ENCODE data around the gene PER1. TPM values are rescaled to one million over a fixed set of nuclear protein-coding genes. Genes with fewer than 3 reads are reported as not detected.
"Not testable (repeated sequence)": the region's sequence is repeated elsewhere in the genome, so short reads cannot be mapped to it uniquely, and the experiment has no call there.

The PER1 gene
- total RNA-seq, 4 donors from 2014 or later, result 55.9 to 211 (median 109) TPM

- no peak for DNase-seq
- Histone ChIP-seq H3K4me3 (no peak overlapping the region), H3K36me3 (no peaks in the 10 kb centered on the region), H3K9me3 (no peaks in the 10 kb centered on the region), H3K4me1 (peaks cover 4 to 10% (median 7%) of the 10 kb centered on the region in 4 donors), H3K27ac (no peak overlapping the region), H3K27me3 (peaks cover 62% of the 10 kb centered on the region)
- in situ Hi-C loops (cut with MboI; ENCODE audit: low pct_ligation_motif_present in 1 of 4, low pct_unique_long_range_greater_than_20kb in 1 of 4, low sequenced_read_pairs in 3 of 4) (no loop called here), intact Hi-C loops (cut with DNase I; ENCODE audit: low total_unique reads) (no loop called here)
- WGBS, 2 donors (ENCODE audit: low coverage in 1 of 2), result 81% methylated on average over 31 of the region's 33 CpGs; no CpG with 5 or more reads in 1 of the 2 donors
- TF ChIP-seq POLR2AphosphoS5 (IDR thresholded peaks at IDR 0.05), result no peak
- no peak for TF ChIP-seq CTCF (IDR thresholded peaks at IDR 0.05)
- TF ChIP-seq EP300 (IDR thresholded peaks at IDR 0.05; ENCODE audit: low read depth), result no peak
- TF ChIP-seq POLR2A (IDR thresholded peaks at IDR 0.05), result no peak
Observed at GRCh38 chr17:8108972-8109660, 43.1 kb downstream of the PER1 start.

- intact Hi-C loops (cut with DNase I; ENCODE audit: low total_unique reads); H3K9me3 ChIP-seq; H3K27ac ChIP-seq; in situ Hi-C loops (cut with MboI; ENCODE audit: low pct_ligation_motif_present in 1 of 4, low pct_unique_long_range_greater_than_20kb in 1 of 4, low sequenced_read_pairs in 3 of 4); DNase-seq; H3K36me3 ChIP-seq; H3K4me1 ChIP-seq; H3K4me3 ChIP-seq: not testable (repeated sequence)
- H3K27me3 ChIP-seq, result peaks cover 40% of the 10 kb centered on the region
- WGBS, 2 donors (ENCODE audit: low coverage in 1 of 2), result 80% methylated on average over 4 of the region's 4 CpGs; no CpG with 5 or more reads in 1 of the 2 donors
Observed at GRCh38 chr17:8106980-8107379, 45.2 kb downstream of the PER1 start.

- TF ChIP-seq CTCF (IDR thresholded peaks at IDR 0.05), result no peak
- Histone ChIP-seq H3K27me3 (peaks cover 30% of the 10 kb centered on the region), H3K9me3 (no peaks in the 10 kb centered on the region), H3K4me1 (peaks cover 4 to 10% (median 7%) of the 10 kb centered on the region in 4 donors), H3K27ac (no peak overlapping the region), H3K4me3 (no peak overlapping the region), H3K36me3 (no peaks in the 10 kb centered on the region)
- intact Hi-C loops (cut with DNase I; ENCODE audit: low total_unique reads) (no loop called here), in situ Hi-C loops (cut with MboI; ENCODE audit: low pct_ligation_motif_present in 1 of 4, low pct_unique_long_range_greater_than_20kb in 1 of 4, low sequenced_read_pairs in 3 of 4) (no loop called here)
- DNase-seq, result no peak
- WGBS, 2 donors (ENCODE audit: low coverage in 1 of 2), result 62 to 71% methylated on average over 5 of the region's 5 CpGs
Observed at GRCh38 chr17:8105957-8106398, 46.2 kb downstream of the PER1 start.

GRCh38 chr17:8104911-8105310, 47.3 kb downstream of the PER1 start:
- intact Hi-C loops (cut with DNase I; ENCODE audit: low total_unique reads), result no loop called here
- TF ChIP-seq CTCF (IDR thresholded peaks at IDR 0.05) (no peak), EP300 (IDR thresholded peaks at IDR 0.05; ENCODE audit: low read depth) (no peak), POLR2A (IDR thresholded peaks at IDR 0.05) (no peak), POLR2AphosphoS5 (IDR thresholded peaks at IDR 0.05) (no peak)

GRCh38 chr17:8103549-8103948, 48.7 kb downstream of the PER1 start:
- intact Hi-C loops (cut with DNase I; ENCODE audit: low total_unique reads), result no loop called here
- no peaks in the 10 kb centered on the region for H3K36me3 ChIP-seq
- H3K9me3 ChIP-seq, result no peaks in the 10 kb centered on the region
- no peak overlapping the region for H3K27ac ChIP-seq
- peaks cover 6% of the 10 kb centered on the region for H3K27me3 ChIP-seq
- in situ Hi-C loops (cut with MboI; ENCODE audit: low pct_ligation_motif_present in 1 of 4, low pct_unique_long_range_greater_than_20kb in 1 of 4, low sequenced_read_pairs in 3 of 4), result no loop called here
- TF ChIP-seq EP300 (IDR thresholded peaks at IDR 0.05; ENCODE audit: low read depth) (no peak), POLR2AphosphoS5 (IDR thresholded peaks at IDR 0.05) (no peak), POLR2A (IDR thresholded peaks at IDR 0.05) (no peak), CTCF (IDR thresholded peaks at IDR 0.05) (no peak)
- no peaks in the 10 kb centered on the region for H3K4me1 ChIP-seq
- 60 to 62% methylated on average over 1 to 4 of the region's 4 CpGs for whole genome bisulfite sequencing, 2 donors (ENCODE audit: low coverage in 1 of 2)
- H3K4me3 ChIP-seq, result no peak overlapping the region
- DNase-seq, result no peak

More at GRCh38 chr17:8104911-8105310, 47.3 kb downstream of the PER1 start:
- in situ Hi-C loops (cut with MboI; ENCODE audit: low pct_ligation_motif_present in 1 of 4, low pct_unique_long_range_greater_than_20kb in 1 of 4, low sequenced_read_pairs in 3 of 4), result no loop called here
- WGBS, 2 donors (ENCODE audit: low coverage in 1 of 2), result 71 to 78% methylated on average over 5 to 8 of the region's 8 CpGs
- Histone ChIP-seq H3K9me3 (no peaks in the 10 kb centered on the region), H3K4me3 (no peak overlapping the region), H3K36me3 (no peaks in the 10 kb centered on the region), H3K4me1 (peaks cover 2 to 4% (median 3%) of the 10 kb centered on the region in 4 donors), H3K27ac (no peak overlapping the region), H3K27me3 (peaks cover 20% of the 10 kb centered on the region)
- DNase-seq, result no peak

Measured in transverse colon (tissue), 4 donors.